HG03108 (cell line): ENCODE measurements around the gene KCNV2.
"Not testable (repeated sequence)": the region's sequence is repeated elsewhere in the genome, so short reads cannot be mapped to it uniquely, and the experiment has no call there.

Source experiments
- ATAC-seq: cut with Tn5 transposase; IDR thresholded peaks from one replicate; pipeline ENCODE4 v1.9.1; 2021; ENCODE audit warnings: moderate library complexity; ENCODE audit not compliant: unreplicated experiment

KCNV2 gene

DNA sequence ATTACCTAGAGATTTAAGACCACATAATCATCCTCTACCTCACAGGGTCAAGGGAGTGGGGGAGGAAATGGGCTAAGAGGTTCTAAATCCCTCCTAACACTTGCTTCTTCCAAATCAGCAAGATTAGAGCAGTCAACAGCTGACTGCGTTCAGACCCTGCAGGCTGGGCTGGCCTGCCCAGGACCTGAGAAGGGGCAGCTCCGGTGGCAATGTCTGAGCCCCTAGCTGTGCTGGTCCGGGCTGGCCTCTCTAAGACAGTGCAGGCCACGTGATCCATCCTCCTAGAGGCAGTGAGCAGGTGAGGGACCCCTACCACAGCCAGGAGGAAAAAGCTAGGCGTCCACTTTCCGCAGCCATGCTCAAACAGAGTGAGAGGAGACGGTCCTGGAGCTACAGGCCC, at the start of gene KCNV2:
KCNV2 (plus strand) TSS at position 126 of the 400 bp plus-strand sequence; CDS start at position 356, 230 bp downstream.
- no peak for ATAC-seq

GRCh38 chr9:2673161-2673560, 44.1 kb upstream of the KCNV2 start:
- ATAC-seq, result no peak

- no peak for ATAC-seq
These were observed 43.0 kb upstream of the KCNV2 start for GRCh38 chr9:2674141-2674824.

DNA sequence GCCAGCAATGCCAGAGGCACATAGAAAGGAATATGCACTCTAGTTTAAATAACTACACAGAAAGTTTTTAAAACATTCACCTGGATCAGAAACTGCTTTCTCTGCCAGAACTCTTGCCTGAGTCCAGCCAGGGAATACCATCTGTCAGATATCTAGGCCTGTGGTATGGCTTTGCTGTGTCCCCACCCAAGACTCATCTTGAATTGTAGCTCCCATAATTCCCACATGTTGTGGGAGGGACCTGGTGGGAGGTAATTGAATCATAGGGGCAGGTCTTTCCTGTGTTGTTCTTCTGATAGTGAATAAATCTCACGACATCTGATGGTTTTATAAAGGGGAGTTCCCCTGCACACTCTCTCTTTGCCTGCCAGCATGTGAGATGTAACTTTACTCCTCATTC, 41.5 kb upstream of the KCNV2 start:
- ATAC-seq, result no peak

DNA sequence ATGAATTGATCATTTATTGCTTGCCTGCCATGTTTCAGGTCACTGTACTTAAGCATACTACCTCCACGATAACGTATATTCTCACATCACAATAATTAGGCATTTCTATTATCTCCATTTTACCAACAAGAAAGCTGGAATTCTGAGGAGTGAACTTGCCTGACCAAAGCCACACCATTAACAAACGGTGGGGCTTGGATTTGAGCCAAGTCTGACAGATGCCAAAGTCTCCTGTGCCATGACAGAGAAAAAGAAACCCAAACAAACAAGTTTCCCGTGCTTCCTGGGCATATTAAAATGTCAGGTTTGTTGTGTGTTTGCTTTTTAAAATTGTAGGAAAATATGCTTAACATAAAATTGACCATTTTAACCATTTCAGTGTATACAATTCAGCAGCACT, 40.8 kb upstream of the KCNV2 start:
- ATAC-seq, result no peak

GRCh38 chr9:2677915-2678889, 39.1 kb upstream of the KCNV2 start:
- ATAC-seq, result no peak

GRCh38 chr9:2679011-2679410, 38.3 kb upstream of the KCNV2 start:
- ATAC-seq, result no peak

- no peak for ATAC-seq
These were observed 35.3 kb upstream of the KCNV2 start for GRCh38 chr9:2681981-2682380.

DNA sequence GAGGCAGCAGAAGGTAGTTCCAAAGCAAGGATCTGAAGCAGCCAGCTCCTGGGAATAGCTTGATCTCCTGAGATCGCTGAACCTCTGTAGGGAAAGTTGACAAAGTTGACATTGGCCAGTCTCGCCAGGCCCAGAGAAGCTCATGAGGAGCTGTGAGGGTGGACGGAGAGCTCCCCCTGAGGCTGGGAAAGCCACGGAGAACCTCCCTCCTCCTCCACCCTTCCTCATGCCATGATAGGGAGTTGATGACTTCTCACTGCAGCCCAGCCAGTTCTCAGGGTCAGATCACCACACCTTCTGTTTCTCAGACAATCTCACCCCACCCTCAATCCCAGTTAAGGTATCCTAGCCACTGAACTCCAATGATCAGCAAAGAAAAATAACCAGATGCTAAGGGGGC, 30.4 kb upstream of the KCNV2 start:
- no peak for ATAC-seq

GRCh38 chr9:2688636-2689035, 28.7 kb upstream of the KCNV2 start:
- ATAC-seq, result no peak

DNA sequence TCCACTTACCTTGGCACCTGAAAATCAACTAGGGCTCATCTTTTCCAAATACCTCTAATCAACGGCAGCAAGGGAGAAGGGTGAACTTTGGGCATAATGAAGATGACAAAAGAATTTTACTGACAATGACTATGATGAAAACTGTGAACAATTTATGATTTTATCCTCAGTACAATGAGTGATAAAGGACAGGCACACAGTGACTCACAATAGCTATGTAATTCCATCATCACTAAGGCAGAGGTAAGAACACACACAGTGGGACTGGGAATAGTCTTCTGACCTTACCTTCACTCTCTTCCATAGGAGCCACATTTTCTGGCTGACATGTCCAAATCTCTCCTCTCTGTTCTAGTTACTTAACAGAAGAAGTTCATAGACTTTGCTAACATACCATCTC, 26.1 kb upstream of the KCNV2 start:
- no peak for ATAC-seq

GRCh38 chr9:2691626-2692025, 25.7 kb upstream of the KCNV2 start:
- ATAC-seq, result no peak

GRCh38 chr9:2693056-2693455, 24.3 kb upstream of the KCNV2 start:
- ATAC-seq, result no peak

DNA sequence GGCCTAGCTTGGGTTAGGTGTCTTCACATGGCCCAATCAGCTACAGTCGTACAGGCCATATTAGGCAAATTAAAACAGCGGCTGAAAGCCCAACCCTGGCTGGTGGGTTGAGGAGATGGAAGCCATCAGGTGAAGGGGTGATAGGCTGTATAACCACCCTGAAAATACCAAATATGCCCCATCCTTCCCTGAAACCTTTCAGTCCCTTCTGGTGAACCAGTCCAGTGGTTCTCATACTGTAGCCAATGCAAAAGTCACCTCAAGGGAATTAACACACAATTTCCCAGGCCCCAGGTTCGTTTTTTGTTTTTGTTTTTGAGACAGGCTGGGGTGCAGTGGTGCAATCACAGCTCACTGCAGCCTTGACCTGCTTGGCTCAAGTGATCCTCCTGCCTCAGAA, 19.8 kb upstream of the KCNV2 start:
- ATAC-seq, result no peak

DNA sequence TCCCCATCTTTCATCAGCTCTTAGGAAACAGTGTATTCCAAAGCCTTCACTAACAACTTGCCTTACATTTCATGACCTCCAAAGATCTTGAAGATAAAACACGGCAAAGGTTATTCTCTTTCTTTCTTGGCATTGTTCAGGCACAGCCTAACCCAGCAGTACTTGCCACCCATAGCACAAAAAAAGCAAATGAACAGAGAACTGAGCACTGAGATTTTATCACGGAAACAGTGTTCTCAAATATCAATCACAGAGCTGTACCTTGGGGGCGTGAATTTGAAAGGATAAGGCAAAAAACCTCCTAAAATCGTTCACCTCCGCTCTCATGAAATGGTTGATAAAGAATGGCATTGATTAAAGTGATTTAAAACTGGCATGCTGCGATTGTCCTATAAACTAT, 16.9 kb upstream of the KCNV2 start:
- no peak for ATAC-seq

DNA sequence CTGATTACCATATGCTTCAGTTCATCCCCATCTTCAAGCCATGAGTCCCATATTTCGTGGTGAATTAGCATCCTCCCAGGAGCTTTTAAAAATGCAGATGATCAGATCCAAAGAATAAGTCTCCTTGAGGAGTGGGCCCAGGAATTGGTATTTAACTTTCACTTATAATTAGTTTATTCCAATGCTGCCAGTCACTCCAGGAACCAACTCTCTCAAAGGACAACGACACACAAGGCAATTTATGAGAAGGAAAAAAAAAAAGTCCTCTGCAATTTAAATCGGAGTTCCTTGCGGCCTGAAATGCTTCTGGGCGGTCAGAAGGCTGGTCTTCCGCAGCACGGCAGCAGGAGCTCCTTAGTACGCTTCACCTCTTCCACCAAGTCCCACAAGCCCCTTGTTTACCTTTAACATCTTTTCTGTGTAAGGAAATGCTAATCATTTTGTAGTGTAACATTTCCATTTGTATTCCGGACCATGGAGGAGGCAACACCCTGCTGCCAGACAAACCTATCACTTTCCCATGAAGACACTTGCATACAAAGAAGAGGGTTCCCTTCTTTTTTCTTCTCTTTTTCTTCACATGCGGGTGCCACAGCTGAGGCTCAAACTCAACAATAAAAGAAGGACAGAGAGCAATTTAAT, 16.3 kb upstream of the KCNV2 start:
- ATAC-seq, result no peak

DNA sequence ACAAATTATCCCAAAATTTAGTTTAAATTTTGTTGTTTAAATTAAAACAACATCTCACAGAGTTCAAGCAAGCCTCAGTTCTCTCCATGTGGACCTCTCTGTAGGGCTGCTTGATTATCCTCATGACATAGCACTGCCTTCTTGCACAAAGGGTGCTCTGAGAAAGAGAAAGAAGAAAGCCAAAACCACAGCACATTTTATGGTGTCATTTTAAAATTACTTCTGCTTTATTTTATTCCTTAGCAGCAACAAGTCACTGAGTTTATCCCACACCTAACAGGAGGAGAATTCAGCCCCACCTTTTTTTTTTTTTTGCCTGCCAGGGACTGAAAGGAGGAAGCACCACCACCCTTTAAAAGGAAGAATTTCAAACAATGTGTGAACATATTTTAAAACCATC, 12.8 kb upstream of the KCNV2 start:
- no peak for ATAC-seq

DNA sequence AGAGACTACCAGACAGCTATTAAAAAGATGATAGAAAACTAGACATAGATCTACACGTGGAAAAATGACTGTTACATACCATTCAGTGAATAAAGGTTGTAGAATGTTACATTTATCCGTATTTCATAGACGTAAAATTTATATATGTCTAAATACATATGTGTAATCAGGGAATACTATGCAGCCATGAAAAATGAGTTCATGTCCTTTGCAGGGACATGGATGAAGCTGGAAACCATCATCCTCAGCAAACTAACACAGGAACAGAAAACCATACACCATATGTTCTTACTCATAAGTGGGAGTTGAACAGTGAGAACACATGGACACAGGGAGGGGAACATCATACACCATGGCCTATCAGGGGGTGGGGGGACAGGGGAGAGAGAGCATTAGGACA, 10.1 kb upstream of the KCNV2 start:
- ATAC-seq, result not testable (repeated sequence)

- no peak for ATAC-seq
These were observed 7.6 kb upstream of the KCNV2 start for GRCh38 chr9:2709645-2710101.

GRCh38 chr9:2711716-2712115, 5.6 kb upstream of the KCNV2 start:
- no peak for ATAC-seq

GRCh38 chr9:2718001-2718697, 839 bp downstream of the KCNV2 start:
- ATAC-seq, result no peak
